ENCODE results near the gene MOB3B.

MOB3B gene

DNA sequence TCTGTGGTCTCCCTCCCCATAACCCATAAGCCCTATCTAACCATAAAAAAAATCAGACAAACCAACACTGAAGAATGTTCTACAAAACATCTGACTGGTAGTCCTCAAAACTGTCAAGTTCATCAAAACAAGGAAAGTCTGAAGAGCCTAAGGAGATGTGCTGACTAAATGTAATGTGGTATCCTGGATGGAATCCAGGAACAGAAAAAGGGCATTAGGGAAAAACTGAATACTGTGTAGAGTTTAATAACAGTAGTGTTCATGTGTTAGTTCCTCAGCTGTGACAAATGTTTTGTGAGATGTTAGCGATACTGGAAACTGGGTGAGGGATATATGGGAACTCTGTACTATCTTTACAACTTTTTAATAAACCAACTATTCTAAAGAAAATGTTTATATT is 157.0 kb downstream of the MOB3B start:
- TF ChIP-seq, protein P1, sequence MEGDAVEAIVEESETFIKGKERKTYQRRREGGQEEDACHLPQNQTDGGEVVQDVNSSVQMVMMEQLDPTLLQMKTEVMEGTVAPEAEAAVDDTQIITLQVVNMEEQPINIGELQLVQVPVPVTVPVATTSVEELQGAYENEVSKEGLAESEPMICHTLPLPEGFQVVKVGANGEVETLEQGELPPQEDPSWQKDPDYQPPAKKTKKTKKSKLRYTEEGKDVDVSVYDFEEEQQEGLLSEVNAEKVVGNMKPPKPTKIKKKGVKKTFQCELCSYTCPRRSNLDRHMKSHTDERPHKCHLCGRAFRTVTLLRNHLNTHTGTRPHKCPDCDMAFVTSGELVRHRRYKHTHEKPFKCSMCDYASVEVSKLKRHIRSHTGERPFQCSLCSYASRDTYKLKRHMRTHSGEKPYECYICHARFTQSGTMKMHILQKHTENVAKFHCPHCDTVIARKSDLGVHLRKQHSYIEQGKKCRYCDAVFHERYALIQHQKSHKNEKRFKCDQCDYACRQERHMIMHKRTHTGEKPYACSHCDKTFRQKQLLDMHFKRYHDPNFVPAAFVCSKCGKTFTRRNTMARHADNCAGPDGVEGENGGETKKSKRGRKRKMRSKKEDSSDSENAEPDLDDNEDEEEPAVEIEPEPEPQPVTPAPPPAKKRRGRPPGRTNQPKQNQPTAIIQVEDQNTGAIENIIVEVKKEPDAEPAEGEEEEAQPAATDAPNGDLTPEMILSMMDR (IDR thresholded peaks at IDR 0.05; ENCODE audit: low read depth, low read length) = no peak
- DNase-seq (ENCODE audit: low read depth, low spot score) = no peak
- H3K4me3 ChIP-seq (ENCODE audit: low read depth, low read length) = no peak overlapping the region
- in situ Hi-C loops (cut with HindIII; ENCODE audit: low sequenced_read_pairs) = no loop called here

DNA sequence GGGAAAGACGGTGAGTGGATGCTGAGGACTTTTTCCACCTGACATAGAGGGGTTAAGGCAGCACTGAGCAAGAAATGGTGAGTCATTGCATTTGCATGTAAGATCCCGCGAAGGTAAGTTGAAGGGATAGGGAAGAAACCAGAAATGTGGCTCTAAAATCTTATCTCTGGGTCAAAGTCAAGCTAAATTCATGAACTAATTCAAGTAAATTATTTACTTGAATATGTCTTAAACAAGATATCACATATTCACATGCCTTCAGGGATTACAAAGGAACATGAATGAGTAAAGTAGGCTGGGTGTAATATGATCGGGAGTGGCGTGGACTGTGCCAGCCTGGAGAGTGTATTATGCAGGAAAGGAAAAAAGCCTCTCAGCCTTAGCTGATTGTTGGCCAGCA is 158.2 kb downstream of the MOB3B start:
- H3K4me3 ChIP-seq (ENCODE audit: low read depth, low read length) = no peak overlapping the region

DNA sequence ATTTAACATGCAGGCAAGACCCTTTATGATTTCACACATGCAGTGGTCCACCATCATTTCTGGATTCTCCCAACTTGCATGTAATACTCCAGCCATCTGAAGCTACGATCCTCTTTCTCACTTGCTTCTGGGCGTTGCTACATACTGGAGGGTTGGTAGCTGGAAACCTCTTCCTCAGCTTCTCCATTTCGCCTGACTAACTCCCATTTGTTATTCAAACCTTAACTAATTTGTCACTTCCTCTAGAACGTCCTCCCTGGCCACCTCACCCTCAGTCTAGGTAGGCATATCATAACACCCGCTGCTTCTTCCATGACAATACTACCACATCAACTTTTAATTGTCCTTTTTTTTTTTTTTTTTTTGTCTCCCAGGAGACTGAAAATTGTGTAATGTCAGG is 160.0 kb downstream of the MOB3B start:
- TF ChIP-seq, protein P1 (IDR thresholded peaks at IDR 0.05; ENCODE audit: low read depth, low read length) = no peak
- in situ Hi-C loops (cut with HindIII; ENCODE audit: low sequenced_read_pairs) = no loop called here
- no peak overlapping the region for H3K4me3 ChIP-seq (ENCODE audit: low read depth, low read length)
- no peak for DNase-seq (ENCODE audit: low read depth, low spot score)

More for the DNA sequence above, 158.2 kb downstream of the MOB3B start:
- no peak for DNase-seq (ENCODE audit: low read depth, low spot score)
- TF ChIP-seq, protein P1 (IDR thresholded peaks at IDR 0.05; ENCODE audit: low read depth, low read length) = no peak
- in situ Hi-C loops (cut with HindIII; ENCODE audit: low sequenced_read_pairs) = no loop called here

DNA sequence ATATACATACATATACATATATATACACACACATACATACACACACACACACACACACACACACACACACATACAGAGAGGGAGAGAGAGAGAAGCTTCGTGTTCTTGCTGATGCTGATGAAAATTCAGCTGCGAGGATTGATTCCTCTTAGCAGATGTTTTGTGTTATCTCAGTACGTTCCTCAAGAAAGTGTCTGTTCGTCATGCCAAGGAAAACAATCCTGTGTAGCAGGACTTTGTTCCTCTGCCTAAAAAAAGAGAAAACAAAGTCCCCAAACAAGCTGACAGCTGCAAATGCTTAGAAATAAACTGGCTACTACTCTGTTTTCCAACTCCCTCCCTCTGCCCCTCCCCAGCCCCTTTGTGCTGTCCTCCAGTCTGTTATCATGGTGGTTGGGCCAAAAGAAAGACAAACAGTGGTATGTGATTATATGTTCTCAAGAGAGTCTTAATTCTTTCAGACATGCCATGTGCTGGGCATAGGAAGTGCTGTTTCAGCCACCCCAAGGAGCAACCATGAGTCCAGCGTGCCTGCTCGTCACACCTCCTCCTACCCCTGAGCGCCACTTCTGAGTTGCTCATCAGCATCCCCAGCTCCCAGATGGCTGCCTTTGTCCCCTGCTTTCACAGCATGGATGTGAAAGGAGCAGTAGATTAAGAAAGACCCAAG is 161.2 kb downstream of the MOB3B start:
- in situ Hi-C loops (cut with HindIII; ENCODE audit: low sequenced_read_pairs) = no loop called here
- TF ChIP-seq, protein P1 (IDR thresholded peaks at IDR 0.05; ENCODE audit: low read depth, low read length) = no peak
- peak; percentile 62 for DNase-seq (ENCODE audit: low read depth, low spot score)
- H3K4me3 ChIP-seq (ENCODE audit: low read depth, low read length) = no peak overlapping the region

DNA sequence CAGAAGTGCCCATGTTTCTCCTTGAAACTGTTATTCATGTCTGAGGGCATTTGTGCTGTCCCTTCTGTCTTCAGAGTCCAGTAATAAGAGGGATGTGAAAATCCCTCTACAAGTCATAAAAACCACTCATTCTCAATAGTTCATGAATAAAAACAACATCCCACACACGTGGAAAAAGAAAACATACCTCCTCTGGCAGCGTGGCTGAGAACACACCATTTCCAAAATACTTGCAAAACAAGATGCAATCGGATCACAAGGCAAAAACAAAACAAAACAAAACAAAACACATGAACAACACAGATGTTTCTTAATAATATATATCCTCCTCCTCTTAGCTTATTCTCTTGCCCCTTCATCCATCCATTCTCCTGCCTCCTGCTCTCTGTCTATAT is 161.7 kb downstream of the MOB3B start:
- TF ChIP-seq, protein P1 (IDR thresholded peaks at IDR 0.05; ENCODE audit: low read depth, low read length) = no peak
- H3K4me3 ChIP-seq (ENCODE audit: low read depth, low read length) = no peak overlapping the region
- in situ Hi-C loops (cut with HindIII; ENCODE audit: low sequenced_read_pairs) = no loop called here
- DNase-seq (ENCODE audit: low read depth, low spot score) = peak; percentile 4

DNA sequence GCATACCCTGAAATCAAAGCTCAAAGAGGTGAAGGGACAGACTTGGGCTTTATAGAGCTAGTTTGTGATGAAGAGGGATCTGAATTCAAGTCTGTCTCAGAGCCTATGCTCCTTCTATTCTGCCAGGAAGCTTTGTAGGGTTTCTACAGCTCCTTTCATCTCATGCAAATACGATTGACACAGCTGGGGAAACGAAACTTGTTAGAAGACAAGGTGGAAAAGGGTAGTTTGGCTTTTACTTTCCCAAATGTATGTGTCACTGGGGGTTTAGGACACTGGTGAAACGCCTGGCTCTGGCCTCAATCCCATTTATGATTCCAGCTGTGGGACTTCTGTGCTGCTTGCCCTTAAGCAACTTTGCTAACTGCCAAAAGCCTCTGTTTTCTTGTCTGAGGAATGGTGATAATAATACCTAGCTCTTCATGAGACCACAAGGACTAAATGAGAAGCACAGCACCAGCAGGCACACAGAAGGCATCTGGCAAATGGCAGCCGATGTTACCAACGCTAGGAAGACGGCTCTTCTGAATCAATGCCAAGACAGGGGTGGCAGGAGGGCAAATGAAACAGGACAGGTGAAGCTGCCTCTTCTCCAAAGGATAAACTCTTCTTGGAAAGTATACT is 162.3 kb downstream of the MOB3B start:
- TF ChIP-seq, protein P1 (IDR thresholded peaks at IDR 0.05; ENCODE audit: low read depth, low read length) = no peak
- no peak for DNase-seq (ENCODE audit: low read depth, low spot score)
- no peak overlapping the region for H3K4me3 ChIP-seq (ENCODE audit: low read depth, low read length)
- in situ Hi-C loops (cut with HindIII; ENCODE audit: low sequenced_read_pairs) = no loop called here
